Neuronal stem cell (in vitro differentiated cells): ENCODE results near the gene GRM6. TPM values are rescaled to one million over a fixed set of nuclear protein-coding genes. Genes with fewer than 3 reads are reported as not detected.

Experiments used
- DNase-seq: peaks from one replicate; pipeline ENCODE4 v3.0.0-alpha.2; 2013; ENCODE audit warnings: low spot score
- H2AFZ ChIP-seq: one replicate; pipeline ENCODE4 v1.6.1; 2013; ENCODE audit warnings: mild to moderate bottlenecking, low read length, inconsistent platforms
- H2AK5ac ChIP-seq: 2 replicates; pipeline ENCODE4 v1.6.1; 2013; ENCODE audit warnings: low read depth, mild to moderate bottlenecking, inconsistent platforms, low read length, moderate library complexity, mixed read lengths
- H2BK120ac ChIP-seq: 2 replicates; pipeline ENCODE4 v1.6.1; 2013; ENCODE audit warnings: low read depth, mild to moderate bottlenecking, inconsistent platforms, low read length, moderate library complexity, mixed read lengths
- H2BK12ac ChIP-seq: one replicate; pipeline ENCODE4 v1.6.1; 2013; ENCODE audit warnings: low read length, inconsistent platforms
- H2BK15ac ChIP-seq: 2 replicates; pipeline ENCODE4 v1.6.1; 2013; ENCODE audit warnings: mild to moderate bottlenecking, low read length, inconsistent platforms, mixed read lengths
- H2BK5ac ChIP-seq: one replicate; pipeline ENCODE4 v1.6.1; 2013; ENCODE audit warnings: inconsistent platforms, mild to moderate bottlenecking, low read length, moderate library complexity
- H3K14ac ChIP-seq: one replicate; pipeline ENCODE4 v1.6.1; 2013; ENCODE audit warnings: low read length, inconsistent platforms
- H3K18ac ChIP-seq: 2 replicates; pipeline ENCODE4 v1.6.1; 2013; ENCODE audit warnings: low read length, inconsistent platforms
- H3K23ac ChIP-seq: 2 replicates; pipeline ENCODE4 v1.6.1; 2013; ENCODE audit warnings: low read depth, mild to moderate bottlenecking, mixed read lengths, low read length, inconsistent platforms; ENCODE audit not compliant: poor library complexity
- H3K27ac ChIP-seq: replicated peaks from 3 replicates; pipeline ENCODE4 v1.5.1; 2013; ENCODE audit warnings: low read length, inconsistent platforms
- H3K27me3 ChIP-seq, 3 experiments: 2 replicates each; pipeline ENCODE4 v1.6.1; 2013; ENCODE audit warnings: low read length in 3 of 3, mild to moderate bottlenecking in 2 of 3, inconsistent platforms in 1 of 3, low read depth in 1 of 3, mixed read lengths in 1 of 3, moderate library complexity in 1 of 3; ENCODE audit not compliant: control insufficient read depth in 3 of 3, insufficient read depth in 3 of 3
- H3K36me3 ChIP-seq, 2 donors: replicated peaks in 1 of 2; 2 replicates each; pipeline ENCODE4 v1.6.1; 2013; ENCODE audit warnings: low read length in 2 of 2; ENCODE audit not compliant: control insufficient read depth in 2 of 2, insufficient read depth in 2 of 2
- H3K4ac ChIP-seq: 2 replicates; pipeline ENCODE4 v1.6.1; 2013; ENCODE audit warnings: inconsistent platforms, mild to moderate bottlenecking, low read length, moderate library complexity
- H3K4me1 ChIP-seq, 2 donors: 1 replicate in 1 of 2; 2 replicates in 1 of 2; pipeline ENCODE4 v1.6.1; 2013; ENCODE audit warnings: low read length in 2 of 2, low read depth in 1 of 2; ENCODE audit not compliant: control insufficient read depth in 2 of 2, insufficient read depth in 1 of 2
- H3K4me2 ChIP-seq: one replicate; pipeline ENCODE4 v1.6.1; 2013; ENCODE audit warnings: mild to moderate bottlenecking, low read length, inconsistent platforms; ENCODE audit not compliant: insufficient read depth, poor library complexity, severe bottlenecking
- H3K4me3 ChIP-seq, 2 donors: 2 replicates each; pipeline ENCODE4 v1.5.1; 2013; ENCODE audit warnings: low read length in 2 of 2, mild to moderate bottlenecking in 2 of 2, inconsistent platforms in 1 of 2, moderate library complexity in 1 of 2
- H3K79me1 ChIP-seq: one replicate; pipeline ENCODE4 v1.6.1; 2013; ENCODE audit warnings: low read depth, mild to moderate bottlenecking, inconsistent platforms, low read length, moderate library complexity
- H3K9ac ChIP-seq: one replicate; pipeline ENCODE4 v1.6.1; 2013; ENCODE audit warnings: mild to moderate bottlenecking, low read depth, low read length, inconsistent platforms; ENCODE audit not compliant: poor library complexity
- H3K9me3 ChIP-seq, 2 donors: replicated peaks in 1 of 2; 2 replicates each; pipeline versions ENCODE3 to v1.6.1; 2013; ENCODE audit warnings: low read length in 2 of 2, mild to moderate bottlenecking in 2 of 2, inconsistent platforms in 1 of 2, low read depth in 1 of 2, mixed read lengths in 1 of 2, moderate library complexity in 1 of 2; ENCODE audit not compliant: control insufficient read depth in 2 of 2, insufficient read depth in 1 of 2
- H4K8ac ChIP-seq: one replicate; pipeline ENCODE4 v1.6.1; 2013; ENCODE audit warnings: low read depth, mild to moderate bottlenecking, inconsistent platforms, low read length, moderate library complexity
- H4K91ac ChIP-seq: one replicate; pipeline ENCODE4 v1.6.1; 2013; ENCODE audit warnings: low read length, low read depth, mild to moderate bottlenecking, inconsistent platforms; ENCODE audit not compliant: poor library complexity
- WGBS, 2 donors: extraction: QIAGEN DNeasy Blood & Tissue Kit; methylation state at CpG; one replicate each; pipeline ENCODE4 v1.1.7; 2013; ENCODE audit warnings: missing lambda C conversion rate in 2 of 2, mixed read lengths in 1 of 2; ENCODE audit not compliant: insufficient read length in 2 of 2, insufficient replicate concordance in 1 of 2; ENCODE audit errors: extremely low coverage in 2 of 2; 5-methylcytosine and 5-hydroxymethylcytosine counted together
- polyA plus RNA-seq, 2 experiments: library from polyadenylated mRNA; stranded (reverse); fragments of 200-250 nt; gene quantifications; one replicate each; pipeline ENCODE4 v1.2.3, GENCODE V29; 2013

GRM6 gene
- not detected for polyA plus RNA-seq (2013, experiment 1 of 2)
- not detected for polyA plus RNA-seq (2013, experiment 2 of 2)

GRCh38 chr5:178994580-178995340 is at the start of gene GRM6:
Gene GRM6 (minus strand): TSS chr5:178995320. CDS start chr5:178994944, 376 bp downstream.
- peak within 1 kb of the TSS; percentile 23 for H3K23ac ChIP-seq
- no peak within 1 kb of the TSS for H2BK5ac ChIP-seq
- peak within 1 kb of the TSS in 1 of 2 donors; percentile 76 for H3K4me3 ChIP-seq
- peak within 1 kb of the TSS; percentile 48 for H3K18ac ChIP-seq
- H3K14ac ChIP-seq: peak within 1 kb of the TSS; percentile 82
- H3K36me3 ChIP-seq: no peaks in the 10 kb centered on the region
- H3K4ac ChIP-seq: no peak within 1 kb of the TSS
- peak within 1 kb of the TSS; percentile 83 for H3K4me2 ChIP-seq
- peak within 1 kb of the TSS; percentile 86 for H2AK5ac ChIP-seq
- peak; percentile 35 for DNase-seq
- H4K8ac ChIP-seq: no peak within 1 kb of the TSS
- H2BK15ac ChIP-seq: no peak within 1 kb of the TSS
- H3K9ac ChIP-seq: peak within 1 kb of the TSS; percentile 86
- peaks cover 12% of the 10 kb centered on the region in 2 donors for H3K9me3 ChIP-seq
- peak within 1 kb of the TSS; percentile 69 for H2AFZ ChIP-seq
- WGBS, 2 donors: no CpG with 5 or more reads among the region's 97 CpGs
- peaks cover 0 to 1% of the 10 kb centered on the region in 2 donors for H3K4me1 ChIP-seq
- H3K27ac ChIP-seq: no peak within 1 kb of the TSS
- no peak within 1 kb of the TSS for H2BK120ac ChIP-seq
- H3K27me3 ChIP-seq: peaks cover 6 to 61% (median 33%) of the 10 kb centered on the region in 3 experiments
- H2BK12ac ChIP-seq: no peak within 1 kb of the TSS
- H3K79me1 ChIP-seq: no peaks in the 10 kb centered on the region
- H4K91ac ChIP-seq: no peak within 1 kb of the TSS

GRCh38 chr5:179044765-179045164 is 49.6 kb upstream of the GRM6 start:
- Histone ChIP-seq H3K36me3 (no peaks in the 10 kb centered on the region), H3K4me2 (no peak overlapping the region), H3K4me1 (no peaks in the 10 kb centered on the region), H3K27me3 (no peaks in the 10 kb centered on the region), H3K27ac (no peak overlapping the region), H3K9ac (no peak overlapping the region), H3K9me3 (peaks cover 0 to 7% of the 10 kb centered on the region in 2 donors), H3K79me1 (no peaks in the 10 kb centered on the region), H3K23ac (no peak overlapping the region), H3K4me3 (no peak overlapping the region), H4K8ac (no peak overlapping the region), H2BK15ac (no peak overlapping the region), H2BK12ac (no peak overlapping the region), H3K18ac (no peak overlapping the region), H4K91ac (no peak overlapping the region), H3K4ac (no peak overlapping the region), H2BK5ac (no peak overlapping the region), H2BK120ac (no peak overlapping the region), H2AK5ac (no peak overlapping the region), H3K14ac (no peak overlapping the region), H2AFZ (no peak overlapping the region)
- no peak for DNase-seq
- no CpG with 5 or more reads among the region's 2 CpGs for WGBS, 2 donors

- no peak overlapping the region for H3K4ac ChIP-seq
- H3K79me1 ChIP-seq: no peaks in the 10 kb centered on the region
- no CpG with 5 or more reads among the region's 7 CpGs for WGBS, 2 donors
- H3K14ac ChIP-seq: no peak overlapping the region
- no peak overlapping the region for H2BK15ac ChIP-seq
- no peak for DNase-seq
- H4K8ac ChIP-seq: no peak overlapping the region
- H3K18ac ChIP-seq: no peak overlapping the region
- H2AK5ac ChIP-seq: no peak overlapping the region
- no peaks in the 10 kb centered on the region for H3K4me1 ChIP-seq
- no peak overlapping the region for H2BK120ac ChIP-seq
- no peak overlapping the region for H3K4me2 ChIP-seq
- H3K27ac ChIP-seq: no peak overlapping the region
- no peak overlapping the region for H3K23ac ChIP-seq
- H3K4me3 ChIP-seq: no peak overlapping the region
- H3K9ac ChIP-seq: no peak overlapping the region
- no peak overlapping the region for H2BK5ac ChIP-seq
- H3K27me3 ChIP-seq: no peaks in the 10 kb centered on the region
- no peak overlapping the region for H2AFZ ChIP-seq
- H3K9me3 ChIP-seq: peaks cover 37 to 81% of the 10 kb centered on the region in 2 donors
- no peak overlapping the region for H4K91ac ChIP-seq
- H3K36me3 ChIP-seq: peaks cover 20 to 61% of the 10 kb centered on the region in 2 donors
- no peak overlapping the region for H2BK12ac ChIP-seq
These were observed 38.0 kb upstream of the GRM6 start for GRCh38 chr5:179033004-179033580.

- WGBS, 2 donors: no CpG with 5 or more reads among the region's 72 CpGs
- H3K27ac ChIP-seq: no peak within 1 kb of the TSS
These were observed 28.5 kb upstream of the GRM6 start, which contains the start of gene ZNF879 for GRCh38 chr5:179023528-179024189. Gene ZNF879 (plus strand): TSS chr5:179023804. CDS start chr5:179025005, 1,201 bp downstream.

More at GRCh38 chr5:179023528-179024189, 28.5 kb upstream of the GRM6 start, which contains the start of gene ZNF879:
- no peak within 1 kb of the TSS for H4K91ac ChIP-seq
- H3K4me1 ChIP-seq: no peaks in the 10 kb centered on the region
- H3K23ac ChIP-seq: no peak within 1 kb of the TSS
- H3K9ac ChIP-seq: peak within 1 kb of the TSS; percentile 91
- H3K79me1 ChIP-seq: no peaks in the 10 kb centered on the region
- H4K8ac ChIP-seq: no peak within 1 kb of the TSS
- H2BK12ac ChIP-seq: no peak within 1 kb of the TSS
- H2BK120ac ChIP-seq: no peak within 1 kb of the TSS
- no peak within 1 kb of the TSS for H2AK5ac ChIP-seq
- H3K4ac ChIP-seq: no peak within 1 kb of the TSS
- peak within 1 kb of the TSS; percentile 96 for H3K18ac ChIP-seq
- H2BK5ac ChIP-seq: no peak within 1 kb of the TSS
- H3K27me3 ChIP-seq: no peaks in the 10 kb centered on the region
- peak within 1 kb of the TSS; percentile 71 to 92 for H3K4me3 ChIP-seq
- no peak within 1 kb of the TSS for H2BK15ac ChIP-seq
- peaks cover 15 to 35% of the 10 kb centered on the region in 2 donors for H3K36me3 ChIP-seq
- H2AFZ ChIP-seq: peak within 1 kb of the TSS; percentile 99
- no peak within 1 kb of the TSS for H3K14ac ChIP-seq
- peaks cover 22 to 52% of the 10 kb centered on the region in 2 donors for H3K9me3 ChIP-seq
- peak within 1 kb of the TSS; percentile 61 for H3K4me2 ChIP-seq
- peak; percentile 89 for DNase-seq
